ENCODE measurements around the gene PLIN1. TPM values are rescaled to one million over a fixed set of nuclear protein-coding genes. Genes with fewer than 3 reads are reported as not detected.

The PLIN1 gene
- total RNA-seq, 4 donors from 2014 or later: 144 to 392 (median 300) TPM

DNA sequence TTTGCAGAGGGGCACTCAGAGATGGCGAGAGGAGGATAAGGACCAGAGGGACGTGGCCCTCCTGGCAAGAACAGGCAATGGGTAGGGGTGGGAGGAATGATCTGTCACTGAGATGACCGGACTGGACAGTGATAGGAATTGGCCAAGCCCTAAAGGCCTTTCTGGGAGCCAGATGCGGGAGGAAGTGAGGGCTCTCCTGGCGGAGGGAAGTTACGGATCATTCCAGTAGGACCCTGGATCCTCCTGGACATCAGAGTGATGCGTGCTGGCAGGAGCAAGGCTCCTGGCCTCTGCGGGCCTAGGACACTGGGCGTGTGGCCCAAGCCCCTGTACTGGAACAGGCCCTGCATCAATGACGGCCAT, 47.3 kb downstream of the PLIN1 start:
- Histone ChIP-seq H3K27ac (no peak overlapping the region), H3K27me3 (no peaks in the 10 kb centered on the region), H3K9me3 (no peaks in the 10 kb centered on the region), H3K4me1 (no peaks in the 10 kb centered on the region), H3K36me3 (peaks cover 0 to 79% (median 0%) of the 10 kb centered on the region in 3 donors), H3K4me3 (no peak overlapping the region)
- no peak for DNase-seq (ENCODE audit: low spot score in 2 of 2)
- TF ChIP-seq EP300 (IDR thresholded peaks at IDR 0.05): no peak
- TF ChIP-seq, protein P1, sequence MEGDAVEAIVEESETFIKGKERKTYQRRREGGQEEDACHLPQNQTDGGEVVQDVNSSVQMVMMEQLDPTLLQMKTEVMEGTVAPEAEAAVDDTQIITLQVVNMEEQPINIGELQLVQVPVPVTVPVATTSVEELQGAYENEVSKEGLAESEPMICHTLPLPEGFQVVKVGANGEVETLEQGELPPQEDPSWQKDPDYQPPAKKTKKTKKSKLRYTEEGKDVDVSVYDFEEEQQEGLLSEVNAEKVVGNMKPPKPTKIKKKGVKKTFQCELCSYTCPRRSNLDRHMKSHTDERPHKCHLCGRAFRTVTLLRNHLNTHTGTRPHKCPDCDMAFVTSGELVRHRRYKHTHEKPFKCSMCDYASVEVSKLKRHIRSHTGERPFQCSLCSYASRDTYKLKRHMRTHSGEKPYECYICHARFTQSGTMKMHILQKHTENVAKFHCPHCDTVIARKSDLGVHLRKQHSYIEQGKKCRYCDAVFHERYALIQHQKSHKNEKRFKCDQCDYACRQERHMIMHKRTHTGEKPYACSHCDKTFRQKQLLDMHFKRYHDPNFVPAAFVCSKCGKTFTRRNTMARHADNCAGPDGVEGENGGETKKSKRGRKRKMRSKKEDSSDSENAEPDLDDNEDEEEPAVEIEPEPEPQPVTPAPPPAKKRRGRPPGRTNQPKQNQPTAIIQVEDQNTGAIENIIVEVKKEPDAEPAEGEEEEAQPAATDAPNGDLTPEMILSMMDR (IDR thresholded peaks at IDR 0.05): no peak
- TF ChIP-seq POLR2A (IDR thresholded peaks at IDR 0.05): no peak
- WGBS, 2 donors: 86 to 88% methylated on average over 7 to 10 of the region's 10 CpGs

DNA sequence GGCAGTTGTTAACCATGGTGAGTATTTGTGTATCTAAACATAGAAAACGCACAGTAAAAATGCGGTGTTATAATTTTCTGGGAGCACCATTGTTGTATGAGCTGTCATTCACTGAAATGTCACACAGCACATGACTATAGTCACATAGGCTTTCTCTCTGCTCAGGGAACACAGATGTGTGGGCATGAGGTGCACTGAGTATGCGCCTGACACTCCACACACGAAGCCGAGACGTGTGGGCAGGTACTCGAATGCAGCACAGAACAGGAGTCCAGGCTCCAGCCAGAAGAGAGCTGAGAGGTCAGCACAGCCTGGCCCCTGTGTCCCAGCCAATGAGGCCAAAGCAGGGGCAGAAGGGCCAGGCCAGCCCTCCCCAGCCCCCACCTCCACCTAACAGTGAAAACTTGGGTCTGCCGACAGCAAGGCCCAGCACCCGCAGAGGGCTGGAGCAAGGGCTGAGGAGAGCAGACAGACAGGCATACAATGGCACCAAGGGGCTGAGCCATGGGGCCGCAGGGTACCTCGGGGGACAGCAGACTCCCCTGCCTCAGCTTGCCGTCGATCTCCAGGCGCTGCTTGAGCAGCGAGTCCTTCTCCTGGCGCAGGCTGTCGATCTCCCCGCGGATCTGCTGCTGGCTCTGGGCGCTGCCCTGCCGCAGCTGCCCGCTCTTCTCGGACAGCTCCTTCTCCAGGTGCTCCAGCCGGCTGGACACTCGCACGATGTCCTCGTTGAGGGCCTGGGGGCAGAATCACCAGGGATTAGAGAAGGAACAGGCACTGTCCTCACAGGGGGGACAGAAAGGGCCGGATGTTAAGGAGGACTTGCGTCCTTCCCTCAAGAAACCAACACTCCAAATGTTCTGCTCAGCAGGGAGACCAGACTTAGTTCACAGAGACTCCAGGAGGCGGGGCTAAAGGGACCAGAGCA, 47.9 kb downstream of the PLIN1 start:
- TF ChIP-seq EP300 (IDR thresholded peaks at IDR 0.05): no peak
- no peak for TF ChIP-seq POLR2A (IDR thresholded peaks at IDR 0.05)
- TF ChIP-seq, protein P1 (IDR thresholded peaks at IDR 0.05): no peak
- H3K27me3 ChIP-seq: no peaks in the 10 kb centered on the region
- no peaks in the 10 kb centered on the region for H3K4me1 ChIP-seq
- 93 to 94% methylated on average over 30 of the region's 30 CpGs for WGBS, 2 donors
- H3K9me3 ChIP-seq: no peaks in the 10 kb centered on the region
- peaks cover 0 to 86% (median 0%) of the 10 kb centered on the region in 3 donors for H3K36me3 ChIP-seq
- no peak for DNase-seq (ENCODE audit: low spot score in 2 of 2)
- H3K27ac ChIP-seq: no peak overlapping the region
- H3K4me3 ChIP-seq: no peak overlapping the region

DNA sequence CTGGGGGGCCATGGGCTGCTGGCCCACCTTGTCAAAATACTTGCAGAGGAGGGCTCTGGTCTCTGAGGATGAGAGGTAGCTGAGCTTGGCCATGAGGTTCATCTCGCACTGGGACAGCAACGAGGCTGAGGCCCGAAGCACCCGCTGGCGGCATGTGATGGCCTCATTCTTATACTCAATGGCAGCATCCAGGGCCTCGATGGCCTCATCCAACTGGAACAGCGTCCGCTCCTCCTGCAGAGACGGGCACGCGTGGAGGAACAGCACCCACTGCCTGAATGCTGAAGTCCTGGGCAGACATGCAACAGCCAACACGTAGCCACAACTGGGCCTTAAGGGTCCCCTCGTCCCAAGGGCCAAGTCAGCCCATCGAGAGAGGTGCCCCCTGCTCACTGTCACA, 48.9 kb downstream of the PLIN1 start:
- Histone ChIP-seq H3K4me3 (no peak overlapping the region), H3K36me3 (peaks cover 0 to 96% (median 0%) of the 10 kb centered on the region in 3 donors), H3K27ac (no peak overlapping the region), H3K27me3 (no peaks in the 10 kb centered on the region), H3K4me1 (no peaks in the 10 kb centered on the region), H3K9me3 (no peaks in the 10 kb centered on the region)
- no peak for DNase-seq (ENCODE audit: low spot score in 2 of 2)
- no peak for TF ChIP-seq EP300 (IDR thresholded peaks at IDR 0.05)
- no peak for TF ChIP-seq POLR2A (IDR thresholded peaks at IDR 0.05)
- TF ChIP-seq, protein P1 (IDR thresholded peaks at IDR 0.05): no peak
- 92 to 98% methylated on average over 2 to 10 of the region's 14 CpGs for WGBS, 2 donors

DNA sequence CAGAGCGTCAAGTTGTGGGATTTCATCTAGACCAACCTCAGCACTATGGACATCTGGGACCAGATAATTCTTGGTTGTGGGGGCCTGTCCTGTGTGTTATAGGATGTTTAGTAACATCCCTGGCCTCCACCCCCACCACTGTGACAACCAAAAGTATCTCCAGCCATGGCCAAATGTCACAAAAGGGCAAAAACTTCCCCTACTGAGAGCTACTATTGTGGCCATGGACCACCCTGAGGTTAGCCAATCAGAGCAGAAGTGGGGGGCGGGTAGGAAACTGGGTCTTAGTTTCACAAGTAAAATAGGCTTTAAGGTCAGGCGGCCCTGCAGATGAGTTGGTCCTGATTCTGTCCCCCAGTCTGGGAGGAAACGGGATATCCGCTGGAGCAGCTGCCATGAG, 49.3 kb downstream of the PLIN1 start:
- Histone ChIP-seq H3K27ac (no peak overlapping the region), H3K4me3 (no peak overlapping the region), H3K36me3 (peaks cover 0 to 97% (median 0%) of the 10 kb centered on the region in 3 donors), H3K9me3 (no peaks in the 10 kb centered on the region), H3K4me1 (no peaks in the 10 kb centered on the region), H3K27me3 (no peaks in the 10 kb centered on the region)
- WGBS, 2 donors: 91 to 94% methylated on average over 5 of the region's 5 CpGs
- DNase-seq (ENCODE audit: low spot score in 2 of 2): no peak
- TF ChIP-seq POLR2A (IDR thresholded peaks at IDR 0.05) (no peak), EP300 (IDR thresholded peaks at IDR 0.05) (no peak)
- TF ChIP-seq, protein P1 (IDR thresholded peaks at IDR 0.05): no peak

All from tibial nerve (tissue), 4 donors.